ENCODE results near the gene MSLN. TPM values are rescaled to one million over a fixed set of nuclear protein-coding genes. Genes with fewer than 3 reads are reported as not detected.

The MSLN gene
- polyA plus RNA-seq, 1 of the 3 experiments (the other 2 are of a cell fraction), result 0.02 TPM

DNA sequence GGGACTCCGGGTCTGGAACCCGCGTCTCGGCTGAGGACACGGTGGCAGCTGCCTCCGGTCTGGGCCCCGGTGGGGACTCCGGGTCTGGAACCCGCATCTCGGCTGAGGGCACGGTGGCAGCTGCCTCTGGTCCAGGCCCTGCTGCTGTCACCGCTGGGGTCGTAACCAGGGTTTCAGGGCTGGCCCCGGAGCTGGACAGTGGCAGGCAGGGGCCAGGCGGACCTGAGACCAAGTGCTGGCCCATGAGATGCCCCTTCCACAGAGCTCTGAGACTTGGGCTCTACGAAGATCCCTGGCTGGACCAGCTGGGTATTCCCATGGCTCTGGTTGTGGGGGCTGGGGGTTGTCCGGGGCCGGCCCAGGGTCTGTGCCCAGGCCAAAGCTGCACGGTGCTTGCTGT lies 23.9 kb downstream of the MSLN start (continued):
- TF ChIP-seq, protein P1, sequence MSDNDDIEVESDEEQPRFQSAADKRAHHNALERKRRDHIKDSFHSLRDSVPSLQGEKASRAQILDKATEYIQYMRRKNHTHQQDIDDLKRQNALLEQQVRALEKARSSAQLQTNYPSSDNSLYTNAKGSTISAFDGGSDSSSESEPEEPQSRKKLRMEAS (IDR thresholded peaks at IDR 0.05; ENCODE audit: low read depth), result no peak

DNA sequence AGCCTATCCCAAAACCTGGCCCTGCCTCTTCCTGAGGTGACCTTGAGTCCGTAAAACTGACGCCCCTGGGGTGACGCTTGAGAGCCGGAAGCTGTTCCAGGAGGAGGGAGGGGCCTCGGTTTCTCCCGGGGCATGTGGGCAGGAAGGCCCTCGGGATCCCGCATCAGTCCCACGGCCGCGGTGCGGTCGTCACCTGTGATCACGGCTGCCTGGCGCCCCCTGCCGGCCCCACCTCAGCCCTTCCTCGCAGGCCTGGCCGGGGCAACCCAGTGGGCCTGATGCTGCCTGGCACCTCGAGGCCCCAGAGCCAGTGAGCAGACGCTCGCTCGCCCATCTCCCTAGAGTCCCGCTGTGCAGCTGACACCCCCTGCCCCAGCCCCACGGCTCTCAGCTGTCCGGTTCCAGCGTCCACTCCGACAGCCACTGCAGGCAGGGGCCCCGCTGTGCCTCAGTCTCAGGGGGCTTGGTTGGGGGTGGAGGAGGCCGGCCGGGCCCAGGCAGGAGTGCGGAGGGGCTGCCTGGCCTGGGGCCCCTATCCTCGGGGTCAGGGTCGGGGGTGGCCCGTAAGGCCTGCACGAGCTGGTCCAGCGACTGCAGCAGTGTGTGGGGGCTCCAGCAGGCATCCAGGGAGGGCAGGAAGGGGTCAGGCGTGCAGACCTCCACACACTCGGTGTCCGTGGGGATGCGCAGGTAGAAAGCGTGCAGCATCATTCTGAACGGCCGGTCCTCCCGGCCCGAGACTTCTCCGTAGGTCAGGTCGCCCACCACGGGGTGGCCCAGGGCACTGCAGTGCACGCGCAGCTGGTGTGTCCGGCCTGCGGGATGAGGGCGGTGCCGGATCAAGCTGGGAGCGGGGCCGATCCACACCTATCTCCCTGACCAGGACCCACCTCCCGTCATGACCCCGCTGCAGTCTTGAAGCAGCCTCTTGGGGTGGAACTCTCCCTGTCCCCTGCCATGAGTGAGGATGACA lies 25.3 kb downstream of the MSLN start:
- Histone ChIP-seq H3K27ac (ENCODE audit: low read depth in 2 of 2, low read length in 1 of 2) (no peak overlapping the region), H3F3A (replicated peaks; ENCODE audit: insufficient read depth) (no peaks in the 10 kb centered on the region), H3K9me3 (no peaks in the 10 kb centered on the region), H3K9me2 (no peaks in the 10 kb centered on the region), H3K9ac (no peak overlapping the region), H3K27me3 (ENCODE audit: insufficient read depth) (peaks cover 17% of the 10 kb centered on the region; the same call in 1 of the 2 replicates), H3K4me3 (ENCODE audit: low read depth in 2 of 2, low read length in 1 of 2) (no peak overlapping the region; a peak in 1 of 4 replicates), H3K4me2 (no peak overlapping the region), H3K4me1 (ENCODE audit: control insufficient read depth in 1 of 2, insufficient read depth in 2 of 2, low read depth in 1 of 2, low read length in 1 of 2) (peaks cover 0 to 27% of the 10 kb centered on the region in 2 experiments; a peak in 1 of 4 replicates), H4K20me1 (ENCODE audit: insufficient read depth) (peaks cover 23% of the 10 kb centered on the region; the same call in 1 of the 2 replicates), H3K79me2 (ENCODE audit: insufficient read depth) (peaks cover 31% of the 10 kb centered on the region), H2AFZ (ENCODE audit: low read depth) (no peak overlapping the region), H3K36me3 (replicated peaks in 1 of 2; ENCODE audit: control insufficient read depth in 1 of 2, insufficient read depth in 2 of 2, low read length in 1 of 2) (peaks cover 0 to 12% of the 10 kb centered on the region in 2 experiments)
- TF ChIP-seq, protein P2, sequence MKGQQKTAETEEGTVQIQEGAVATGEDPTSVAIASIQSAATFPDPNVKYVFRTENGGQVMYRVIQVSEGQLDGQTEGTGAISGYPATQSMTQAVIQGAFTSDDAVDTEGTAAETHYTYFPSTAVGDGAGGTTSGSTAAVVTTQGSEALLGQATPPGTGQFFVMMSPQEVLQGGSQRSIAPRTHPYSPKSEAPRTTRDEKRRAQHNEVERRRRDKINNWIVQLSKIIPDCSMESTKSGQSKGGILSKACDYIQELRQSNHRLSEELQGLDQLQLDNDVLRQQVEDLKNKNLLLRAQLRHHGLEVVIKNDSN (IDR thresholded peaks at IDR 0.05; ENCODE audit: borderline replicate concordance, low read depth), result no peak
- TF ChIP-seq, protein P3, sequence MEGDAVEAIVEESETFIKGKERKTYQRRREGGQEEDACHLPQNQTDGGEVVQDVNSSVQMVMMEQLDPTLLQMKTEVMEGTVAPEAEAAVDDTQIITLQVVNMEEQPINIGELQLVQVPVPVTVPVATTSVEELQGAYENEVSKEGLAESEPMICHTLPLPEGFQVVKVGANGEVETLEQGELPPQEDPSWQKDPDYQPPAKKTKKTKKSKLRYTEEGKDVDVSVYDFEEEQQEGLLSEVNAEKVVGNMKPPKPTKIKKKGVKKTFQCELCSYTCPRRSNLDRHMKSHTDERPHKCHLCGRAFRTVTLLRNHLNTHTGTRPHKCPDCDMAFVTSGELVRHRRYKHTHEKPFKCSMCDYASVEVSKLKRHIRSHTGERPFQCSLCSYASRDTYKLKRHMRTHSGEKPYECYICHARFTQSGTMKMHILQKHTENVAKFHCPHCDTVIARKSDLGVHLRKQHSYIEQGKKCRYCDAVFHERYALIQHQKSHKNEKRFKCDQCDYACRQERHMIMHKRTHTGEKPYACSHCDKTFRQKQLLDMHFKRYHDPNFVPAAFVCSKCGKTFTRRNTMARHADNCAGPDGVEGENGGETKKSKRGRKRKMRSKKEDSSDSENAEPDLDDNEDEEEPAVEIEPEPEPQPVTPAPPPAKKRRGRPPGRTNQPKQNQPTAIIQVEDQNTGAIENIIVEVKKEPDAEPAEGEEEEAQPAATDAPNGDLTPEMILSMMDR (IDR thresholded peaks at IDR 0.05), result peak; percentile 74
- TF ChIP-seq ELF1 (IDR thresholded peaks at IDR 0.05), result no peak
- peak; percentile 64 for TF ChIP-seq SMC3 (IDR thresholded peaks at IDR 0.05; ENCODE audit: low read depth, low read length)
- peak; percentile 66 for TF ChIP-seq RAD21 (IDR thresholded peaks at IDR 0.05; ENCODE audit: low read length)
- POLR2A ChIA-PET, result no interaction called here
- CTCF ChIA-PET, result interaction anchor here (0.6 to 8.9 kb wide), 24 partner anchors 9 to 564 kb away, joined by 3 to 127 read pairs (median 5); partner anchors contain the start of genes ANTKMT, CCDC78, CIAO3 and FBXL16
- 75% methylated on average over 14 of the region's 58 CpGs for WGBS (ENCODE audit: low lambda C conversion rate)
- DNase-seq, result peak; percentile 86

DNA sequence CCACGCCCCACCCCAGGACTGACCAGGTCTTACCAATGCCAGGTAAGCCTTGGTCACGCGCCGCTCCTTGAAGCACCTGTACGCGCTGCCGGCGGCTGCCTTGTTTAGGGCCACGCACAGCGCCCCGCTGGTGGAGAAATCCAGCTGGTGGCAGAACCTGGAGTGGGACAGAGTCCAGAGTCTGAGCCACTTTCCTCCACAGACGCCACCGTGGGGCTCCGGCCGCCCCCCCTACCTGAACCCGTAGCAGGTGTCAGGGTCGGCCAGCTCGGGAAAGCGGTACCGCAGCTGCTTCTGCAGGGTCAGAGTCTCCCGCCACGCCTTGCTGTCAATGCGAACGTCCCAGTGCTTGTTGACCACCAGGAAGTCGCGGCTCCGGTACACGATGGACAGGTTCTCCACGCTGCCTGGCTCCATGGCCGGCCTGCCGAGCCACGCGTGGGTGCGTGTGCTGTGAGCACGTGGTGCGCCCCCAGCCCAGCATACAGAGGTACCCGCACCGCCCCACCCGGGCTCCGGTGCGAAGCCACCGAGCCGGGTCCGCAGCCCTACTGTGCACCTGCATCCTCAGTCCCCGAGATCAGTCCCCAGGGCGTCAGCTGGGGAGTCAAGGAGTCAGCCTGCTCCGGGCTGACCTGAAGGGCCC lies 26.9 kb downstream of the MSLN start:
- H3K4me3 ChIP-seq (ENCODE audit: low read depth in 2 of 2, low read length in 1 of 2), result peak overlapping the region; percentile 84 to 91
- no peaks in the 10 kb centered on the region for H3K9me2 ChIP-seq
- no peak overlapping the region for H2AFZ ChIP-seq (ENCODE audit: low read depth)
- peaks cover 23% of the 10 kb centered on the region; the same call in 1 of the 2 replicates for H4K20me1 ChIP-seq (ENCODE audit: insufficient read depth)
- H3K9me3 ChIP-seq, result no peaks in the 10 kb centered on the region
- peak overlapping the region; percentile 83 for H3K9ac ChIP-seq
- H3K27me3 ChIP-seq (ENCODE audit: insufficient read depth), result 0 out of 2 replicates have a peak, but pooled peaks cover 8% of the 10 kb centered on the region
- H3K36me3 ChIP-seq (replicated peaks in 1 of 2; ENCODE audit: control insufficient read depth in 1 of 2, insufficient read depth in 2 of 2, low read length in 1 of 2), result peaks cover 0 to 16% of the 10 kb centered on the region in 2 experiments
- peaks cover 31% of the 10 kb centered on the region for H3K79me2 ChIP-seq (ENCODE audit: insufficient read depth)
- DNase-seq, result no peak
- peaks cover 0 to 27% of the 10 kb centered on the region in 2 experiments; a peak in 1 of 4 replicates for H3K4me1 ChIP-seq (ENCODE audit: control insufficient read depth in 1 of 2, insufficient read depth in 2 of 2, low read depth in 1 of 2, low read length in 1 of 2)
- 82% methylated on average over 14 of the region's 47 CpGs for WGBS (ENCODE audit: low lambda C conversion rate)
- TF ChIP-seq, protein P2 (IDR thresholded peaks at IDR 0.05; ENCODE audit: borderline replicate concordance, low read depth), result no peak
- peak overlapping the region in 1 of 2 experiments; percentile 76; a peak in 2 of 4 replicates for H3K27ac ChIP-seq (ENCODE audit: low read depth in 2 of 2, low read length in 1 of 2)
- CTCF ChIA-PET, result interaction anchor here (1.1 to 8.9 kb wide), 4 partner anchors 67 to 268 kb away, joined by 4 to 127 read pairs (median 38); partner anchors contain the start of genes ANTKMT and METRN
- H3K4me2 ChIP-seq, result peak overlapping the region; percentile 100
- POLR2A ChIA-PET, result interaction anchor here (1.0 to 2.2 kb wide), 3 partner anchors 47 to 79 kb away, joined by 3 to 18 read pairs (median 4); partner anchors contain the start of genes ANTKMT and CIAO3
- H3F3A ChIP-seq (replicated peaks; ENCODE audit: insufficient read depth), result no peaks in the 10 kb centered on the region
